NCI-H345 treated with DMSO at 0.1 percent for 48 hours (cell line): ENCODE data around the gene SH3RF3.
"Not testable (repeated sequence)": the region's sequence is repeated elsewhere in the genome, so short reads cannot be mapped to it uniquely, and the experiment has no call there.

ENCODE experiments used
- DNase-seq: peaks from one replicate; lab custom pipeline; 2025; ENCODE audit not compliant: unreplicated experiment; lab: John Stamatoyannopoulos, UW

Gene SH3RF3

GRCh38 chr2:109214651-109215371 lies 85.8 kb downstream of the SH3RF3 start:
- no peak for DNase-seq

DNA sequence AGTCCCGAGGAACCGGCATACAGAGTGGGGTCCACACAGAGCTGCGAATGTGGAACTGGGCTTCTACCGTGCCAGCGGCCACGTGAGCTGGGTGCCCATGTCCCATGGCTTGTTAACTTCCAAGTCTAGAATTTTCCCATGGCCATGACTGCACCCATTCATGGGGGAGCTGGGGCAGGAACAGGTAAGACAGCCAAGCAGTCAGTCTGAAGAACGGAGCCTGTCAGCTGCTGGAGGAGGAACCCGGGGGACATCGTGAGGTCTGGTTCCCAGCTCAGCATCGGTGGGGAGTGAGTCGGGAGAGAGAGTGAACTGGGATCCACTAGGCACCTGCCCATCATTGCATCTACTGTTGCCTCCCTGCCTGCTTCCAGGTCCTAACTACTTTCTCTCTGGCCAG lies 86.9 kb downstream of the SH3RF3 start:
- no peak for DNase-seq

DNA sequence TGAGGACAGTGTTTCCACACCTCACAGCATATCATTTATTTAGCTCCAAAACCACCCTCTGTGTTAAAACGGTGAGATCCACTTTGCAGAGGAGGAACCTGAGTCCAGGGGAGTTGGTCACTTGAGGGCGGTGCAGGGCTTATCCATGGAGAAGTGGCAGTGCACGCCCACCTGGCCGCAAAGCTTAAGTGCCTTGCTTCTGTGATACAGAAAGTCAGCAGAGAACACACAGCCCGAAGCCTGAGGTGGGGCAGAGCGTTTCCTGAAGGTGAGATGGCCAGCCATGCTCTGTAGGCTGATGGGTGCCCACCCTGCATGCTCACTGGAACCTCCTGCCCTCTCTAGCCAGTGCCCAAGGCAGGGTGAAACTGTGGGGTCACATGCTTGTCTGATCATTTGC lies 87.3 kb downstream of the SH3RF3 start:
- no peak for DNase-seq

DNA sequence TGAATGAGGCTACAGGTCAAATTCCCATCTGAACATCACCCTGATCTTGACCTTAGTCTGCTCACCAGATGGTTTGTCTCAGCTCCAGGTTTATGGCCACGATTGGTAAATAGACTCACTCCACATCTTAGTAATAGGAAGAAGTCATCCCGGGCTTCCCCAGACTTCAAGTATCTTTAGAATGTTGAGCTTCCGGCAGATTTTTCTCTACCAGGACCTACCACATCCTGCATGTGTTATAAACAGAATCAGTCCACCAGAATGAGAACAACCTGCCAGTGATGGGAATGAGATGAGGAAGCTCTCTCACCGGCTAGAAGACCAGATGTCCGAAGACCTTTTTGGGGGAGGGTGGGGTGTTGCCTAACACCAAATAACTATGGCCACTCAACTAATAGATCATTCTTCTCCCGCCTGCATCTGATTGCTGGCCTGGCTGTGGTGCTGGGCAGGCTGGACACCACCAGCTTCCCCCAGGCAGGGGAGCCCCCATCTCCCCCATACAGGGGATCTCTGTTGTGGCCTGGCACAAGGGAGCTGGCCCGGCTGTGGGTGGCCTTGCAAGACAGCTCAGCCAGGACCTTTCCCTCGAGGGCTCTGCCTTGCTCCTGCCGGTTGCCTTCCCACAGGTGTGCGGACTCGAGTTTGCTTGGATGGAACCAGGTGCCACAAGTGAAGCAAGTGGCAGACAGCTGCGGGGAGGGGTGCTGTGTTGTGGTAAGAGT lies 88.5 kb downstream of the SH3RF3 start:
- DNase-seq = no peak

DNA sequence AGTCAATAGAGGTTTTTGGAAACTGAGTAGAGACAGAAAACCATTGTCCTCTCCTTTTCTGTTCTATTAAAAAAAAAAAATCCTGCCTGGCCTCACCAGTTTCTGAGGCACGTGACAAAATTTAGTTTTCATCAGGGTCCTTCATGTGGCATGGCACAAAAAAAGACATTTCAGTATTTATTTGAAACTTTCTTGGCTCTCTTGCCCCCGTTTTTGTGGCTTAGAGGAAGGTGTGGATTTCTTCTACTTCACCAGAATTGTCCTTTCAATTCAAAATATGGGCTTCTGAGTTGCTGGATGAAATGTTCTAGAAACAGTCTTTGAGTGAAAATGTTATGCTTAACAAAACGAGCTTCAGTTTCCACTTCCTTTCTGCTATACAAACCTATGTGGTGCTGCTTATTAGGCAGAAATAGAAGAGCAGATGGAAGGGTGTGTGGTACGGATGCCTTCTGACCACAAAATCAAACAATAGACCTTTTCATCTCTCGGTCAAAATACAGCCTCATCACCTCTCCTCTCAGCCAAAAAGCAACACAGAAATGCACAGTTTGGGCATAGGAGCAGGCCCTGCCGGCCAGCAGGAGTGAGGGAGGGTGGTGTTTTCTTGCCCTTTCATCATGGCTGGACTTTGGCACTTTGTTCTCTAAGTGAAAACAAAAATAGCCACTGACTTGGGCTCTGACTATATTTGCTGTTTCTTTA lies 89.2 kb downstream of the SH3RF3 start:
- DNase-seq = no peak

GRCh38 chr2:109218792-109219126 lies 89.8 kb downstream of the SH3RF3 start:
- DNase-seq = no peak

GRCh38 chr2:109220860-109221259 lies 91.9 kb downstream of the SH3RF3 start:
- no peak for DNase-seq

GRCh38 chr2:109221316-109221715 lies 92.3 kb downstream of the SH3RF3 start:
- DNase-seq = not testable (repeated sequence)

- DNase-seq = no peak
These were observed 93.4 kb downstream of the SH3RF3 start for GRCh38 chr2:109222422-109222821.

DNA sequence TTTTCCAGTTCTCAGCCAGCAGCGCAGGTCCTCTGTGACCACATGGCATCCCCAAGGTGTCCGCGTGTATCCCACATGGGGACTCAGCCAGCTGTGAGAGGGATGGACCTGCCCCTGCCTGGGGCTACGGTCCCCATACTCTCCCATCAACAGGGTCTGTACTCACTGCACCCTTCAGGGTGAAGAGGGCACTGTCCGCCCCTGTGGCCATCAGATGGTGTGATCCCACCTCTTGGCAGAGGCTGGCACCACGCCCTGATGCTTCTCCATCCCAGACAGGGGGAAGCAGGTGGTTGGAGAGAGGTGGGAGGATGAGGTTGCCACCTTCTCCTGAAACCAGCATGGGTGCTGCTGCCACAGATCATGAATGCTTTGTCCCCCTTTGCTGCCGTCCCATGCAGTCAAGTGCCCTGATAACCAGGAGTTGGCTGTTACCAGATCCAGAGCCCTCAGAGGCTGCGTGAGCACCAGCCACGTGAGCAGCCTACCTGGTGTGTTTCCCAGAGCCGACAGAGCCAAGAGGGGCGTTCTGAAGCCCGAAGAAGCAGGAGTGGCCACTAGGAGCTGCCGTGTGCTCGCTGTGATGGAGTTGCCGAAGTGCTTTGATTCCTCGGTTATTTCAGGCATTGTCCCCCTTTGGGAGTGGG lies 93.9 kb downstream of the SH3RF3 start:
- no peak for DNase-seq

DNA sequence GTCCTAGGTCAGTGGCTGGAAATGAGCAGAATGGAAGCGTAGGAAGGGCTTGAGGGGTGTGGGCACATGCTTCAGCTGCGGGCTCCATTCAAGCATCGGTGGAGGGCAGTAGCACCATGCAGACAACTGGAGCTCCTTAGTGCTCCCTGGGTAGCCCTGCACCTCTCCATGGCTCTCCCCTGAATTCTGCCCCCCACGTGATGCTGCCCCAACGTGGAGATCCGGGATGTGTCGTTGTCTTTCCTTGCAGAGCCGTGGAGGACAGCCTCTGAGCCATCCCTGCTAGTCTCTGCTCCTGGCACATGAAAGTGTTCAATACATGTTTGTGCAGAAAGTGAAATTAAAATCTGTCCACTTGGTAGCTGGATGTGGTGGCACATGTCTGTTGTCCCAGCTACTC lies 94.5 kb downstream of the SH3RF3 start:
- DNase-seq = no peak

- not testable (repeated sequence) for DNase-seq
These were observed 95.3 kb downstream of the SH3RF3 start for GRCh38 chr2:109224341-109224740.

DNA sequence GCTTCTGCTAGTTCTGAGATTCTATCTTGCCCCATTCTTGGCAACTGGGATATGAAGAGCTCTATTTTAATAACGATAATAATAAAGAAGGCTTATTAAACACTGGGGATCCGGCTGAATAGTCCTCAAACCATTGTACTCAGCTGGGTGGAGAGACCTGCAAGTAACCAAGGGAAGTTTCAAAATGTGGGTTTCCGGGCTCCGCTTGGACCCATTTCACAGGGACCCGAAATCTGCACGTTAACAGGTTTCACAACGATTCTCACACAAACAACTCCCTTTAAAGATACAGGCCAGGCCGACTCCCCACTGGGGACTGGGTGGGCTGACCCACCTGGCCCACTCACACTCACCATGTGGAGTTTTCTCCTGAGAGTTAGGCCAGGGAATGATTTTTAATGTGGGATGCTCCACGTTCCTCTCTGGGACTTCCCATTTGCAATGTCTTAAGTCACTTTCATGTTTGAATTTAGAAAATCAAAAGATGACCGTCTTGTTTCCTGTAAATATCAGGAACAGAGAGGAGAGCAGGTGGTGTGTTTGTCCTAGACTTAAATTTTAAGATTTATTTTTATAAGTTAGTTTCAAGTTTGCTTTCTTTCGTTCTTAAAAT lies 96.3 kb downstream of the SH3RF3 start:
- no peak for DNase-seq

DNA sequence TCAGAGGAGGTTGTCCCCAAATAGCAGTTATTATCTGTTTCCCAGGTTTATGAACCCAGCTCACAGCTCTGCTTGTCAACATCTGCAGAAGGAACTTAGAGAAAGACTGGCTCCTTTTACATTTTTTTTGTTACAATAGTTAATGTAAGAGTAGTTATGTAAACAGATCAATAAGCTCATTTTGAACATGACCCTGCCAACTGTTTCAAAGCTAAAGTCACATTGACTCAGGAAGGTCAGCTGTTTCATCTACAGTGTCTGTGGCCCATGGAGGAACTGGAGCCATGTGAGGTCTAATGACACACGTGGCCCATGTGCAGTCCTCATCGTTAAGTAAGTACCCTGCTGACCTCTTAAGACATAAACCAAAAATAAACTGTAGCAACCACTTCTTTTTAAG lies 97.1 kb downstream of the SH3RF3 start:
- no peak for DNase-seq

- no peak for DNase-seq
These were observed 97.6 kb downstream of the SH3RF3 start for GRCh38 chr2:109226622-109227021.

DNA sequence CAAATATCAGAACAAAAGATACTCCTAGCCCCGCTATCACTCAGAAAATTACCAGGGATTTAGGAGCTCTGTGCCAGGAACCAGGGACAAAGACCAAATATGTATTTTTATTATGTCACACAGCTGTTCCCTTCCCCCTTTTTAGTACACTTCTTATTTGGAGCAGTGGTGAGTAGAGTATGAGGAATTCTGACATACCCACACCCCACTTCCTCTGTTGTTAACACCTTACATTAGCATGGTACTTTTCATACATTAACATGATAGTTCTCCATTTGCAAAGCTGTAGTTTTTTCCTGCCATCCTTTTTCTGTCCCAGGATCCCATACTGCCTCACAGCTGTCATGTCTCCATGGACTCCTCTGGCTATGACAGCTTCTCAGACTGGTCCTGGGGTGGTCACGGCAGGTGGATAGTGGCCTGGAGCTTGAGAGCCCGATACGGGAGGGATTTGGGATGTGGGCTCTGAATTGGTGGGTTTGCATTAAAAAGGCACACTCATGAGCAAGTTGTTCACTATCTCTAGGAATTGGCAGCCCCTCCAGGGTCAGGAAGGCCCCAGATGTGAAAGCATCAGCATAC lies 100.2 kb downstream of the SH3RF3 start:
- no peak for DNase-seq

- no peak for DNase-seq
These were observed 102.0 kb downstream of the SH3RF3 start for GRCh38 chr2:109230941-109231420.

- no peak for DNase-seq
These were observed 102.4 kb downstream of the SH3RF3 start for GRCh38 chr2:109231428-109231827.

- no peak for DNase-seq
These were observed 103.1 kb downstream of the SH3RF3 start for GRCh38 chr2:109231996-109232705.

GRCh38 chr2:109232909-109233308 lies 103.9 kb downstream of the SH3RF3 start:
- no peak for DNase-seq
